GM12872 (cell line): ENCODE results near the gene GALNT3.

Source experiments
- TF ChIP-seq, protein P1 (sequence below): IDR thresholded peaks from 3 replicates; pipeline ENCODE4 v1.5.1; 2011; ENCODE audit warnings: low read depth, mild to moderate bottlenecking, low read length, moderate library complexity; ENCODE audit not compliant: insufficient read depth

GALNT3 gene

DNA sequence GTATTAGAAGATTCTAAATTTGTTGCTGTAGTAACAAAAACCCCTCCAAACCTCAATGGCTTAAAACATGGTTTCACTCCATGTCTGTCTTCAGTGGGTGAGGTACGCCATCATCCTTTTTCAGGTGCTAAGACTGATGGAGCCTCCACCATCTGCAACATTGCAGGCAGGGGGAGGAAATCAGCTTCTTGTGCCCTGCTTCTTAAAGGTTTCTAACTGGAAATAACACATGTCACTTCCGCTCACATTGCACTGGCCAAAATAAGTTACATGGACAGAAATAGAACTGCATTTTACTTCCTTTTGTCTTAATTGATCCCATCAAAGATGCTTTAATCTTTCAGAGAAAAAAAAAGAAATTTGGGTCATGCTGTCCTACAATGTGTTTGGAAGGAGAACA is 94.1 kb downstream of the GALNT3 start:
- TF ChIP-seq, protein P1, sequence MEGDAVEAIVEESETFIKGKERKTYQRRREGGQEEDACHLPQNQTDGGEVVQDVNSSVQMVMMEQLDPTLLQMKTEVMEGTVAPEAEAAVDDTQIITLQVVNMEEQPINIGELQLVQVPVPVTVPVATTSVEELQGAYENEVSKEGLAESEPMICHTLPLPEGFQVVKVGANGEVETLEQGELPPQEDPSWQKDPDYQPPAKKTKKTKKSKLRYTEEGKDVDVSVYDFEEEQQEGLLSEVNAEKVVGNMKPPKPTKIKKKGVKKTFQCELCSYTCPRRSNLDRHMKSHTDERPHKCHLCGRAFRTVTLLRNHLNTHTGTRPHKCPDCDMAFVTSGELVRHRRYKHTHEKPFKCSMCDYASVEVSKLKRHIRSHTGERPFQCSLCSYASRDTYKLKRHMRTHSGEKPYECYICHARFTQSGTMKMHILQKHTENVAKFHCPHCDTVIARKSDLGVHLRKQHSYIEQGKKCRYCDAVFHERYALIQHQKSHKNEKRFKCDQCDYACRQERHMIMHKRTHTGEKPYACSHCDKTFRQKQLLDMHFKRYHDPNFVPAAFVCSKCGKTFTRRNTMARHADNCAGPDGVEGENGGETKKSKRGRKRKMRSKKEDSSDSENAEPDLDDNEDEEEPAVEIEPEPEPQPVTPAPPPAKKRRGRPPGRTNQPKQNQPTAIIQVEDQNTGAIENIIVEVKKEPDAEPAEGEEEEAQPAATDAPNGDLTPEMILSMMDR: no peak

DNA sequence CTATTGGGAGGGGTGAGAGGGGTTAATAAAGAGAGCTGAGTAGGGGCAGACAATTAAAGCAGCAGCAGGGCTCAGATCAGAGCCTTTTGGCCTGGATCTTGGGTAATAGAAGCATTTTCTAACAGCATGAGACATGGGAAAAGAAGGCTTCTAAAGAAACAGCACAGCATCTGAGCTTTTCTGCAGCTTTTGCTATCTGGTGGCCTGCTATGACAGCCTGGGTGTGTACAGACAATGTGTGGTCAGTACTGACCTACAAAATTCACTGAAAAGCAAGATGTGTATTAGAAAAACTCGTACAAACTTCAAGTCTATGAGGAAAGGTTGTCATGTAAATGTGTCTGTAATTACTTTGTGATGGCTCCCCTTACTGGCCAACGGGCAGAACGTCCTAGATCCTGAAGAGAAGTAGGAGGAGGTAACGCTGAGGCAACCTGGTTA is 95.6 kb downstream of the GALNT3 start:
- TF ChIP-seq, protein P1: peak; percentile 55

DNA sequence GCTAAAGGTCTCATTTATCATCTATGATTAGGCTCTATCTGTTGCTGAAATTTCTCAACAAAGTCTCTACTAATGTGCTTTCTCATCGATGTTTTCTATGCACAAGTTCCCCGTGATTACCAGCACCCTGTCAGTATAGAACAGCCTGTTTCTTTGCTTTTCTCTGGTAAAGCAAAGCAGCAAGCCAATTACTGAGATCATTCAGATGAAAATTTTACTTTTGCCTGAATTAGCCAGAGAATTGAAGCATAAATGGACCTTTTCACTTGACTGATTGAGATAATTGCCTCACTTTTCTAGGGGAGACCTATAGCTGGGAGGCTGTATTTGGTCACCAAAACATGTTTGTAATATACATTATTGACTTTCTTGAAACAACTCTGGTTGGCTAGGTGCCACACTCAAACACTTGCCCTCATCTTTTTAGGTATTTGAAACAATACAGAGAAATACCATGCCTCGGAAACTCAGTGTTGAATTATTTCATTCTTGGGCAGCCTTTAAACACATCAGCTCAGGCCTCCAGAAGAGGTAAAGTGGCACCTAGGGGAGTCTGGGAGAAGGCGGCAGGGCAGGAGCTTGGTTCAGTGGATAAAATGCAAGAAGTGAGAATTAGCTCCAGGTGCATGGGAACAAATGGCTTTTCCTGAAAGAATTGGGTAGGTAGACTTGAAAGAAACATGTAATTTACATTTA is 96.2 kb downstream of the GALNT3 start:
- TF ChIP-seq, protein P1: no peak
